ENCODE measurements around the gene GLIS1.
"Not testable (repeated sequence)": the region's sequence is repeated elsewhere in the genome, so short reads cannot be mapped to it uniquely, and the experiment has no call there.

Gene GLIS1

DNA sequence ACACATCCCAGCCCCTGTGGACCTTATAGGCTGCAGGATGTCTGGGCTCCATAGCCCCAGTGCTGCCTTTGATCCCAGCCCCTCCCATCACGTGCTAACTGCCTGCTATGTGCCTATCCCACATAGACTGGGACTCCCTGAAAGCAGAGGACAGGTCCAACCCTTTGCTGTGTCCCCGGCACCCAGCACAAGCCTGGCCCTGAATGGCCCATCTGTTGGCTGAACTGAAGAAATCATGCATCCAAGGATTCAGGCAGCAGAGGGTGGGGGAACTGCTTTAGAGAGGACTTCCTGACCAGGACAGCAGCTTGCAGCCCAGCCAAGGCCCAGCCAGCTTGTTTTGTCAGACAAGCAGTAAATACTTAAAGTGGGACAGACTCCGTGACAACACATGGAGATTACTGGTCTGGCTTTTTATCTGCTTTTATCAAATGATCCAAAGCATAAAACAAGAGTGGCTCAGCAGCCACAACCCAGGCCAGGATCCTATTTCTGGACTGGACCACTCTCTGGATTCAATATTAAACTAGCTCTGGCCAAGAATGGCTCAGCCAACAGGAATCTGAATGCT lies 69.3 kb downstream of the GLIS1 start:
- no peak for DNase-seq

DNA sequence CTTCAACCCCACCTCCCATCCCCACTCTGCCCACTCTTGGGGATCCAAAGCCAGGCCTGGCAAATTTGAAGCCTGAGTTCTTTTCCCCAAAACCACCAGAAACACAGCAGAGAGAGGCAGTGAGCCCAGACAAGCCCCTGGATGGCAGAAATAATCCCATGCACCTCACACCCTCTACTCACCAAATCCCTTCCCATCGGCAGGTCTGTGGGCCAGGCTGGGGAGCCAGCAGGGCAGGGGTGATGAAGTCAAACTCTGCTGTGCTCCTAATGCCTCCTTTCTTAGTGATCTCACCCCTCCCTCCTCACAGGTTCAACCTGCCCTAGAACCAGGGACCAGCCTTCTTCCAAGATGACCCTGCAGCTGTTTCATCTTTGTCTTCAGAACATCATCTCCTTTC lies 72.4 kb downstream of the GLIS1 start:
- DNase-seq, result no peak

DNA sequence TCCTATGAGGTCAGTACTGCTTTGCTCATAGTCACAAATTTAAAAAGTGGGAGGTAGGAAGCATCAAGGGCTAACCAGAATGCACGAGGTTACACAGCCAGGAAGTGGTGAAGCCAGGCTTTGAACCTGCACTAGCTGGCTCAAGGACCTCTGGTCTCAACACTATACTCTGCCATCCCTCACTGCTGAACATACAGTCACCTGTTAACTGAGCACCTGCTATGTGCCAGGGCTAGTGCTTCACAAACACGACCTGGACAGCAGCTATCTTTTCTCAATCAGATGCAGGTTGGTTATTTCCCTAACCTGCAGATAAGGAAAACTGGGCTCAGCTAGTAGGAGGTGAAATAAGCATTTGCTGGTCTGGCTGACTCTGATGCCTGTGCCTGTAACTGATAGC lies 73.0 kb downstream of the GLIS1 start:
- no peak for DNase-seq

DNA sequence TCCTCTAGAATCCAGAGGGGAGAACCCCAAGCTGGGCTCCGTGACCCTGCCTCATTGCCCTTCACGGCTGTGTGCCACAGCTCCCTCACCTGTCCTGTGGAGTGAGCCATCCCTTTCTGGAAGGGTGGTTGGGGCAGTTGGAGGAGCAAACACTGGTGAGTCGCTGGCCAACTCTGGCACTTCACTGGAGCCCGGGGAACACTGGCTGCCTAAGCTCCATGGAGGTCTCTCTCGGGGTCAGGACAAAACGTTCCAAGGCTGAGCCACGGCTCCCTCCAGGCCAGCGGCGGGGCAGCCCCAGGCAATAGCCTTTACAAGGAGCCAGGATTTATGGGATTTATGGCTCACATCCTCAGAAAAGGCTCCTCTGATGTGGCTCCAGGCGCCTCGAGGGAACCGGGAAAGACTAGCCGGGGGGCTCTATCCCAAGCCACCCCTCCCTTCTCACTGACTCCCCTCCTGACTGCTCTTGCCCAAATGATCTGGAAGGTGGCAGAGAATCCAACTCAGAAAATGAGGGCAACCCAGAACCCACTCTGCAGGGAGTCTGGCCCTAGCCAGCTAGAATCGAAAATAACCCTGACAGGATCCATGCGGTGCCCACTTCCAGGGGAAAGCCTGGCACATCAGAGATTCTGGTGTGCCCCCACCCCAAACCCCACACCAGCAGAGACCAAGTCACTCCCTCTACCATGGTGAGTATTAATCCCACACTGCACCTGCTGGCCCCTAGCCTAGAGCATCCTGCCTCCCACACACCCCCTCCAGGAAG lies 75.2 kb downstream of the GLIS1 start:
- no peak for DNase-seq

DNA sequence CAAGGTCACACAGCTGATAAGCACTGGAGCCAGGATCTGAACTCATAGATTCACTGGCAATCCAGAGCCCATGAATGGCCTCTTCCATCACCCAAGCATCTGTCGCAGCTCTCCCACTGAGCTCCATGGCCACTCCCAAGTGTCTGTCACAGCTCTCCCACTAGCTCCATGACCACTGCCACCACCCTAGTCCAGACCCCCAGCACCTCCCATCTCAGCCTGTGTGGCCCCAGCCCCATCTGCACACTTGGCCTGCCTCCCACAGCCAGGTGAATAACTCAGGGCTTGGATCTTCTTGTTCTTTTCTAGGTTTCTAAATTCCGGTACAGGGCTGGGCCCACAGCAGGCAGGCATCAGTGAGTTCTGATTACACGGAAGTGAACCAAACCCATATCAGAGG lies 76.0 kb downstream of the GLIS1 start:
- no peak for DNase-seq

DNA sequence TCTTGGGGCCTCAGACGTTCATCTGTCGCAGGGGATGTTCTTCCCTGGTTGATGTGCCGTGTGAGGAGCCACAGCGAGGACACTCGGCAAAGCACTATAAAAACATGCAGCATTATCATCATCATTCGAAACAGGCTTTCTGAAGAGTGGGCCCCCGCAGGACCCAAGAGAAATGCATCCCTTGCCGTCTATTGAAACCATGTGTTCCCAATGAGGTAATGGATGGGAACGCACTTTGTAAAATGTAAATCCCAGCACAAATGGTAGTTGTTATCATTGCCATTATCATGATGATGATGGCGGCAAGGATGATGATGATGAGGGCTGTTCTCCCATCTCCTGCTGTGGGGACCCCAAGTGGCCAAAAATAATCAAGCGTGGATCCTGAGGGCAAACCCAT lies 76.8 kb downstream of the GLIS1 start:
- DNase-seq, result no peak

DNA sequence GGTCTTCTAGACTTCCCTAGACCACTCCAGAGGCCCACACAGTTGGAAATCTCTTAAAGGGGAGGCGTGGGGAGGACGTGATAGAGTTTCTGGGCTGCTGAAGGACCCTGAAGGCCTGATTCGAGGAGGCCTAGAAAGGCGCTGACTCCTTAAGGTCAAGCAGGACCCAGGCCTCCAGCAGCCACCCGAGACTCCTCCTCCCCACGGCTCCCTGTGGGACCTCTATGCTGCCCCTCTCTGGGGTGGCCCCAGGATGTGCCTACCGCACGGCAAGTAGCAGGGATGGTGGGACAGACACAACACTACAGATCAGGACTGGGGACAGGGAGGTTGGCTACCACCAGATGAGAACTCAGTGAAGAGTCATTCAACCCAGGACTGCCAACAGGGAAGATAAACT lies 77.5 kb downstream of the GLIS1 start:
- no peak for DNase-seq

DNA sequence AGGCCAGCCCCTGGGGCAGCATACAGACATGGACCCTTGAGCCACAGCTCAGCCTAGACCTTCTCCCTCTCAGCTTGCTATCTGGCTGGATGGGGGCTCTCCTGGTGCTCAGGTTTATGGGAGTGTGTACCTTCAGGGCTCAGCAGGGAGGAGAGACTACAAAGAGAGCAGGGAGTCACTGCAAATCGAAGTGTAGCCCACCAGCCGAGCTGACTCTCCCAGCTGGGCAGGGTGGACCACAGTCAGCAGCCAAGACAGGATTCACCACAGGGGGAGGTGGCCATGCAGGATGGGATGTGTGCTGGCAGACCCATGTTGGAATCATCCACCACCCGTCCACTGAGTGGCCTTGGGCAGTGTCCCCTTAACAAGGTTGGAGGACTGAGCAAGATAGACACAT lies 78.3 kb downstream of the GLIS1 start:
- no peak for DNase-seq

DNA sequence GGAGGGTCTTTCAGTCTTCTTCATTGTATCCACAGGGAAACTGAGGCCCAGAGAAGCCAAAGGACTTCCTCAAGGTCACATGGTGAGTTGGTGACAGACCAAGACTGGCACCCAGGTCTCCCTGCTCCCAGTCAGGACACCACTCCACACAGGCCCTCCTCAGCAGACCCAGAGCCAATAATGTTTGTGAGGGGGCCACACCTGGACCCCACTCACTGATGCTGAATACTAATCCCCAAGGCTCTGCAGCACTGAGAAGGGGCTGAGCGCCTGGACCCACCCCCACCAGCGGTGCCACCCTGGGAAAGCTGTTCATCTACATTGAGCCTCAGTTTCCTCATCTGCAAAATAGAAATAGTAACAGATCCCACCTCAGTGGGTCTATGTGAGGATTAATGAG lies 79.5 kb downstream of the GLIS1 start:
- no peak for DNase-seq

DNA sequence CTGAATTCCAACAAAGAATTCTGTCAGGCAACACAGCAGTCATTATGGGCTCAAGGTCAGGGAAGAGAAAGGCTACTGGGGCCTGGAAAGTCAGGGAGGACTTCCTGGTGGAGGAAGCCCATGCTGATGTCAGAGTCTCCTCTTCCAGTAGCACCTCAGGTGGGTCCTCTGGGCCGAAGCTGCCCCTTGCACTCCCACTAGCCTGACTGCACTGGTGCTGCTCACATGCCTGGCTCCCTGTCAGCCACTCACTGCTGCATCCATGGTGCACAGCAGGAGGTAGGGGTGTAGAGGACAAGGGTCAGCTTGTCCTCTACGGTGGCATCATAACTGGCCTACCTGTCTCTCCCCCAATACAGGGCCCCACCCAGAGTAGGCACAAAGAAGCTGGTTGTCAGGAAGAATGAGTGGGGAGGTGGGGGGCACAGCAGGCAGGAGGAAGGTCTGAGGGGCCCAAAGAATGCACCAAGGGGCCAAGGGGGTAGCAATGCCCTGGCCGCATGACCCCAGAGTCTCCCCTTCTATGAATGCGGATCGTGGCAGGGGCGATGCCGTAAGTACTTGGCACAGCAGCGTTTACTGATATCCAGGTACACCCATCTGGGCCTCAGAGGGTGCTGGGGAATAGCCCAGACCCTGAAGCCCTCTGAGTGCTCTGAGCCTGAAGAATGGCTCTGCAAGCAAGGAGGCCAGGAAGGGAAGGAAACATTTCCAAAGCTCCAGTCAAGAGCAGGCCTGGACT lies 80.3 kb downstream of the GLIS1 start:
- no peak for DNase-seq

DNA sequence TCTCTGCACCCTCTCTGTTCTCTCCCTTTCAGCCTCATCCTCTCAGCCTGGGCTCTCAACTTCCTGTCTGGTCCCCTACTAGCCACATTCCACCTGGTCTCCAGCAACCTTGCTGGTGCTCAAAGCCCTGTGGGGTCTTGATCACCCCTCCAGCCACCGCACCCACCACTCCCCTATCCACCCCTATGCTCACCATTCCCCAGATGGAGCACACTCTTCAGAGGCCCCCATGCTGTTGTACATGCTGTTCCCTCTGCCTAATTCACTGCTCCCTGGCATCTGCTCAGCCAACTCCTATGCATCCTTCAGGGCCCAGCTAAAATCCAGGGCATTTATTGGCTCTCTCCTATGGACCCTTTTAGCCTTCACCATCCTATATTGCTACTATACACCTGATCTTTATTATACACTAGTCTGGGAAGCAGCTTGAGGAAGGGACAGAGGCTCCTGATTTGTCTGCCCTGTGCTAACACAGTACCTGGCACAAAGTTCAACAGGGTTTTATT lies 81.0 kb downstream of the GLIS1 start:
- DNase-seq, result no peak

DNA sequence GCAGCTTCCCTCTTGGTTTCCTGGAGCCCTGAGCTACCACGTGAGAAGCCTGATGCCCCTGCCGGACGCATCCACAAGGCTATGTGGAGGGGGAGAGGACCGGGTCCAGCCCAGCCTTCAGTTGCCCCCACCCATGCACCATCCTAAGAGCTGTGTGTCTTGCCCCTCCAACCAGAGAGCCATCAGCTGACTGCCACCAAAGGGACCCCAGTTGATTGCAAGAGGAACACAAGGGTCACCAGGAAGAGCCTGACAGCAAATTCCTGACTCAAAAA lies 81.5 kb downstream of the GLIS1 start:
- no peak for DNase-seq

DNA sequence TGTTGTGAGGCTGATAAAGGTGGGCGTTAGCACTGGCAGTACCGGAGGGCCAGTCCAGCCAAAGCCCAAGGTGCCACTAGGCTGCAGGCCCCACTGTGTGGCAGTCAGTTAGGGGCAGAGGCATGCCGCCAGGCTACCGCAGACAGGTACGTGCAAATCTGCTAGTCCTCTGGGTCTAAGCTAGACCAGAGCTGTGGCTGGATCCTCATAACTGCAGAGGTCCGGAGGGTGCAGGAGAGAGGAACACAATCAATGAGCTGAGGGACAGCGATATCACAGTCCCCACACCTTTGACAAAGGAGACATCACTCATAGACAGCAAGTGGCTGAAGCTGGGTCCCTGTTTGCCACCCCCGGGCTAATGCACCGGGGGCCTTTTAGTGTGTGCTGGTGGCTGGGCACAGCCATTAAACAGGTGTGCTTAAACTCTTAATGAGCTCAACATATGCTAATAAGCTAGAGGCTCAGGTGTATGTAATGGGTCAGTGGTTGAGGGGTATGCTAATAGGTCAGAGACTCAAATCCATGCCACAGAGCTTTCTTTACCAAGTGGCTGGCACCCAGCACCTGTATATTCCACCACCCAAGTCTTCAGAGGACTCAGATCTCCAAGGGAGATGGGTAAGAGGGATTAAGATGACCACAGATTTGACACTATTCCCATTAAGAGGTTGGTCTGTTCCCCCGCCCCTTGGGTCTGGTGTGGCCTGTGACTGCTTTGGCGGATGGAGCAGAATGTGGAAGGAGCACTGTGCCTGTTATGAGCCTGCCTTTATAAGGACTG lies 82.0 kb downstream of the GLIS1 start:
- DNase-seq, result no peak

DNA sequence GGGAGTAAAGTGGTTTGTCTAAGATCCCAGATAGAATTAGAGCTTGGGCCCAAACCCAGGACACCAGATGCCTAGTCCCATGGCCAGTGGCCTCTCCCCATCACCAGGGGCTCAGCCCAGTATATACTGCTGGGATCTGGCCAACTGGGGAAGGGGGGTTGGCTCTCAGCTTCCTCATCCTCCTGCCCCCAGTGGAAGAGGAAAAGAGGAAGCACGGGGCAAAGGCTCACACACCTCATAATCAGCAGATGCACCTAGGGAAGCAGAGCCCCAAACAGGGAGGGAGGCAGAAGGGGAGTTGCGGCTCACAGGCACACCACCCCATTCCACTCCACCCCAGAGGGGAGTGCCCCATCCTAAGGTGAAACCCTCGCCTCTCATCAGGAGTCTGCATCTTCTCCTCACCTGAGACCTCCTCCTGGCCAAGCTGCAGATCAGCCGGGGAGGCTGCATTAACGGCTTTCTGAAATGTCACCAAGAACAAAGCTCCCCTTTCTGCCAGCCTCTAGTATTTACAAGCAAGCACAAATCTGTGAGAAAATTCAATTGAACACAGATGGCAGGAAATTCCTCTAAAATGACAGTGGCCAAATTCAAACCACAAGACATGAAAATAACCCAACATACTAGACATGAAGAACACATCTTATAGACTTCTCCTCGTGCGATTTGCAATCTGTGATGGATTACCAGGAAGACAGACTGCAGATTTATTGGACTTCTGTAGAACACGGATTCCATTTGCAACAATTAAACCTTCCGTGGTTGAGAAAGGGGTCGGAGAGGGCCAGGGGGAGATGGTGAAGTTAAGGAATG lies 82.8 kb downstream of the GLIS1 start:
- DNase-seq, result no peak

DNA sequence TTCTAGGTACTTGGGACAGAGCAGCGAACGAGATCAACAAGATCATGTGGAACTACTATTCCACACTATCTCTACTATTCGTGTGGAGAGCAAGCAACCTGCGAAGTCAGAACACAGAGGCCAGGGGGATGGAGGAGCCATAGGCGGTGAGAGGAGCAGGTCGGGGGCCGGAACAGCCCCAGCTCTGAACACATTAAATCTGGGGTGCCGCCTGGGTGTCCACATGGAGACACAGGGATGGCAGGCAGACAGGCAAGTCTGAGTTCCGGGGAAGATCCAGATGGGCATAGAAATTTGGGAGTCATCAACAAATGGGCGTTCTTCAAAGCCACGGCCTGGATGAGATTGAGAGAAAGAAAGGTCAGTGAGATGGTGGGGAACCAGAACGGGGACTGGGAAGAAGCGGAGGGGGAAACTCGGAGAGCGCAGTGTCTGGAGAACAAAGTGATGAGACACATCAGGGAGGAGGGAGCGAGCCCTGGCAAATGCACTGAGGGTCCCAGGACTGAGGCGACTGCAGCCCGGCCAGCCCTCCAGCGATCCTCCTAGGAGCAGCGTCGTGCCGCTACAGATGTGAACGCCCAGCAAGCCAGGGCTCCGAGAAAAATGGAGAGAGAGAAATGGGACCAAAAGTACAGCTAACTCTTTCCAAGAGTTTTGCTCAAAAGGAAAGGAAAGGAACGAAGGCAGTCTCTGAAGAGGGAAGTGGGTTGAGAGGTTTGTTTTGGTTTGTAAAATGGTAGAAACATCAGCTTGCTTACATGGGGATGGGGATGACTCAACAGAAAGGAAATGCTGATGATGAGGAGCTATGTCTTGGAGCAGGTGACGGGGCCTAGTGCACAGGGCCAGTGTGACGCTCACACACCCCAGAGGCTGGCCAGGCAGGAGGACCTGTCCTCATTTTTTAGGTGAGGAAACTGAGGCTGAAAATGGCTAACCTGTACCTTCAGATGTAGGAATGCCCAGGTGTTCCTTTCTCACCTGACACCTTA lies 84.5 kb downstream of the GLIS1 start:
- no peak for DNase-seq

DNA sequence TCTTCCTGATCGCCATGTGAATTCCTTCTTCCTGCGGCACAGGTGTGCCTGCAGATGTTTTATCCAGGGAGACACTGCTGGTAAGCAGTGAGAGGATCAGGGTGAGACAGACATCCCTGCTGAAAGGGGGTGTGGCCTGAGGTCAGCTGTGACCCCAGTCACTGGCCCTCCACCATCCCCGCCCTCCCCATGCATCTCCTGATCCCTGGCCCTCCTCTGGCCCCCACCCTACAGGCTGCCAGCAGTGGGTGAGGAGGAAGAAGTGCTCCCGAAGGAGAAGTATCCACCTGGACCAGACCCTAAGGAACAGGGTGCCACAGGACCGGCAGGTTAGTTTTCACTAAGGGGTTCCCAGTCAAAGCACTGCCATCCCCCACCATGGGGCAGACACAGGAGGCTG lies 85.3 kb downstream of the GLIS1 start:
- no peak for DNase-seq

DNA sequence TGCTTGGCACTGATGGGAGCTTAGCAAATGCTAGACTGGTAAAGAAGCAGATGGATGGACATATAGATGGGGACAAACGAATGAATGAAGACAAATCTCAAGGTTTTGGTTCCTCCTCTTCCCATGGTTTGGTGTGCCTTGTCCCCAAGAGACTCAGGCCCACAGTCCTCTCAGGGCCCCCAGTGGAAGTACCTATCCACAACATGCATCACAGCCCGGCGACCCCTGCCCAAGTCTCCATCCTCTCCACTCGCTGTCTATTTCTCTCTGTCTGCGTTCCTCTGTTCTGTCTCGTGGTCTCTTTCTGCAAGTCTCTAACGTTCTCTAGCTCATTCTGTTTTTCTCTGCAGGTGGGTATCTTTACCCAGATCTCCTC lies 85.8 kb downstream of the GLIS1 start:
- no peak for DNase-seq

DNA sequence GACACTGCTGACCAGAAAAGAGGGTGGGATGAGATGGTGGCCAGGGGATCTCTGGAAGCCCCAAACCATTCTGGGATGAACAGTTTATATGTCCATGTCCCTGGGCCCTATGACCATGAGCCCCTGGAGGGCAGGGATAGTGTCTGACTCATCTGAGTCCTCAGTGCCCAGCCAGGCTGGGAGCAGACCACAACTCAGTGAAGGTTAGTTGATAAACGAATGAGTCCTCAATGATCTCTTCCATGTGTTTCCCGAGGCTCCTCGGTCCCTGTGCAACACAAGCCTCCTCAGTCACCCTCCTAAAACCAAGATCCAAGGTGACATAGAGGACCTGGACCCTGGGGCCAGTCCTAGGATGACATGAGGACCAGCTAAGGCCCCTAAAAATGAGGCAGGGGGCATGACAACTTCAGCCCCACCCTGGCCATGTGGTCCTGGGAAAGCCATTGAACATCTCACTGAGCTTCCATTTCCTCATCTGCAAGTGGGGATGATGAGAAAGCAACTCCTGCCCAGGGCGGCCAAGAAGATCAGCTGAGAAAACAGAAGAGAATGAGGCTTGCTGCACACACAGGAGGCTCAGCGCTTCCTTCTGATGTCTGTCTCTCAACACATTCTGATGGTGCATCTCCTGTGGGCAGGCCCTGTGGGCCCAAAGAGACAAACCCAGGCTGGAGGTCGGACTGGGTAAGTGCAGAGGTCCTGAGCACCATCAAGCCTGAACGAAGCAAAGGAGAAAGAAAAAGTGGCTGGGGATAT lies 86.3 kb downstream of the GLIS1 start:
- no peak for DNase-seq

DNA sequence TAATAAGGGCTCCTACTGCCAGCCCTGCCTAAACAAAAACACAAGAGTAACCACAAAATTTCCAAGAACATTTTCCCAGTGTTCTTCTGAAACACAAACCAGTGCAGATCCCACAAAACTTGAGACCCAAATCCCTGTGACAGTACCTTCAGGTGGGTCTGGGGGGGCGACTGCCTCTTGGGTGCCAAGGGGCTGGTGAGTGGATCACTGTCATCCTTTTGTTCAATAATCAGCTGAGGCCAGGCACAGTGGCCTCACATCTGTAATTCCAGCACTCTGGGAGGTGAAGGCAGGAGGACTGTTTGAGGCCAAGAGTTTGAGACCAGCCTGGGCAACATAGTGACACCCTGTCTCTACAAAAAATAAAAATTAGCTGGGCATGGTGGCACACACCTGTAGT lies 87.6 kb downstream of the GLIS1 start:
- DNase-seq, result no peak

DNA sequence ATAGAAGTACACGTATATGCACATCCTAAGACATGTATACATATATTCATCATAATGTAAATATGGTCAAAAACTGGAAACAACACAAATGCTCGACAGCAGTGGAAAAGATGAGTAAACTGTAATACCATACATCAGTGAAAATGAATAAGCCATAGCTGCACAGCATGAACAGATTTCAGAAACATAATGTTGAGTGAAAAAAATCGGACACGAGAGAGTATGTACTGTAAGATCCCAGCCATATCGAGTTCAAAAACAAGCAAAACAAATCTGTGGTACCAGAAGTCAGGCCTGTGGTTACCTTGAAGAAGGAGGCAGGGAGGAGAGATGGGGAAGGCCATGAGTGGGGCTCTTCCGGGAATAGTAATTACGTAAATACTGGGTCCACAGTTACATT lies 90.4 kb downstream of the GLIS1 start:
- DNase-seq, result no peak

DNA sequence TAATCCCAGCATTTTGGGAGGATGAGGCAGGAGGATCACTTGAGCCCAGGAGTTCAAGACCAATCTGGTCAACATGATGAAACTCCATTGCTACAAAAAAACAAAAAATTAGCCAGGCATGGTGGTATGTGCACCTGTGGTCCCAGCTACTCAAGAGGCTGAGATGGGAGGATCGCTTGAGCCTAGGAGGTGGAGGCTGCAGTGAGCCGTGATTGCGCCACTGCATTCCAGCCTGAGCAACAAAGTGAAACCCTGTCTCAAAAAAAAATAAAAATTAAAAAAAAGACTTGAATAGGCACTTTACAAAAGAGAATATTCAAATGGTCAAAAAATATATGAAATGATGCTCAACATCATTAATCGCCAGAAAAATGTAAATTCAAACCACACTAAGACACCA lies 91.0 kb downstream of the GLIS1 start:
- DNase-seq, result not testable (repeated sequence)
